GM13976 (cell line): ENCODE results near the gene NCR3LG1.

ENCODE experiments used
- DNase-seq: peaks from one replicate; pipeline ENCODE4 v3.0.0; 2012; ENCODE audit warnings: low spot score
- in situ Hi-C: fragments of 300-500 bp; cut with MboI; formaldehyde crosslinking; loops from one replicate; pipeline ENCODE4 v1.12.0; 2022; ENCODE audit warnings: low sequenced_read_pairs, mixed read lengths, inconsistent platforms; ENCODE audit not compliant: unreplicated experiment
- TF ChIP-seq, protein P1 (sequence below): IDR thresholded peaks from 2 replicates; pipeline ENCODE4 v1.5.1; 2012; ENCODE audit warnings: borderline replicate concordance, mild to moderate bottlenecking; ENCODE audit not compliant: insufficient read depth; ENCODE audit errors: extremely low read depth, missing control alignments, control extremely low read depth

The NCR3LG1 gene

DNA sequence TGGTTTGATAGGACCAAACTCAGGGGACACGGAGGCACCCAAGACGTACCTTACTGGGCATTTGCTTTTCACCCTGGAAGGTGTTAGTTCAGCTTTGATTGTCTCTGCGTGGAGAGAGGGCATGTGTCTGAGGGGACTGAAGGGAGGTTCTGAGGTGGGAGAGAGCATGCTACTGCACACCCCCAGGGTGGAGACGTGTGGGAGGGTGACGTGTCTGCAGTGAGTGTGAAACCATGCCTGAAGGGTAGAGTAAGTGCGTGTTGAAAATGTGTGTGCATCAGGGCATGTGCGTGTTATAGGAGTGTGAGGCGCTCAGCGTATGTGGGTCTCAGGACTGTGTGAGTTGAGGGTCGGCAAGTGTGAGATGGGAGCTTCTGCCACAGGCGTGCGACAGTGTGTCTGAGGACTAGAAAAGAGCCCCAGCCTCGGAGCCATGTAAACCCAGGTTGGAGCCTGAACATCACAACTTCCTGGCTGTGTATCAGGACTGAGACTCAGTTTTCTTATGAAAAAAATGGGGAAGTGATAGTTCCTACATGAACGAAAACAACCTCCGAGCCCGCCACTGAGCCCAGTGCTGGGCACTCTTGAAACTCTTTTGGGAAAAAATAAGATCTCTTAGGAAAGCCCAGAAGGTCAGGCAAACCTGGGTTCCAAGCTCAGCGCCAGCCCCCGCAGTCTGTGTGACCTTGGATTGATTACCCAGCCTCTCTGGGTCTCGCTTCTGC is 48.6 kb downstream of the NCR3LG1 start:
- no peak for DNase-seq
- in situ Hi-C loops: no loop called here
- TF ChIP-seq, protein P1, sequence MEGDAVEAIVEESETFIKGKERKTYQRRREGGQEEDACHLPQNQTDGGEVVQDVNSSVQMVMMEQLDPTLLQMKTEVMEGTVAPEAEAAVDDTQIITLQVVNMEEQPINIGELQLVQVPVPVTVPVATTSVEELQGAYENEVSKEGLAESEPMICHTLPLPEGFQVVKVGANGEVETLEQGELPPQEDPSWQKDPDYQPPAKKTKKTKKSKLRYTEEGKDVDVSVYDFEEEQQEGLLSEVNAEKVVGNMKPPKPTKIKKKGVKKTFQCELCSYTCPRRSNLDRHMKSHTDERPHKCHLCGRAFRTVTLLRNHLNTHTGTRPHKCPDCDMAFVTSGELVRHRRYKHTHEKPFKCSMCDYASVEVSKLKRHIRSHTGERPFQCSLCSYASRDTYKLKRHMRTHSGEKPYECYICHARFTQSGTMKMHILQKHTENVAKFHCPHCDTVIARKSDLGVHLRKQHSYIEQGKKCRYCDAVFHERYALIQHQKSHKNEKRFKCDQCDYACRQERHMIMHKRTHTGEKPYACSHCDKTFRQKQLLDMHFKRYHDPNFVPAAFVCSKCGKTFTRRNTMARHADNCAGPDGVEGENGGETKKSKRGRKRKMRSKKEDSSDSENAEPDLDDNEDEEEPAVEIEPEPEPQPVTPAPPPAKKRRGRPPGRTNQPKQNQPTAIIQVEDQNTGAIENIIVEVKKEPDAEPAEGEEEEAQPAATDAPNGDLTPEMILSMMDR: no peak

DNA sequence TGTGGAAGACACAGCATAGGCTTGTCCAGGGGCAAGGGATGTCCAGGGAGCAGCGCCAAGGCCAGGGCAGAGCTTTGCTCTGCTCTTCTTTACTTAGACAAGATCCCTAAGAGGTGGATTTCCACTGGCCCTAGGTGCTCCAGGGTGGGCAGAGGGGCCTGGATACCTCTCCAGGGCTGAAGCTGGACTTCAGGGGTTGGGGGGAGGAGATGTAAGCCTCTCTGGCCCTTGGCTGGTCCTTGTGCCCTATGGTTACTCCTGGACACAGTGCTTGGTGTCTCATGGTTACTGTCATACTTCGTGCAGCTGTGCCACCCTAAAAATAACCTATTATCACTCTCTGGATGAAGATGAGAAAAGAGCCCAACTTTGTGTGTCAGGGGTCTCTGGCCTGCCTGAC is 49.7 kb downstream of the NCR3LG1 start:
- no peak for DNase-seq
- in situ Hi-C loops: no loop called here
- TF ChIP-seq, protein P1: no peak

DNA sequence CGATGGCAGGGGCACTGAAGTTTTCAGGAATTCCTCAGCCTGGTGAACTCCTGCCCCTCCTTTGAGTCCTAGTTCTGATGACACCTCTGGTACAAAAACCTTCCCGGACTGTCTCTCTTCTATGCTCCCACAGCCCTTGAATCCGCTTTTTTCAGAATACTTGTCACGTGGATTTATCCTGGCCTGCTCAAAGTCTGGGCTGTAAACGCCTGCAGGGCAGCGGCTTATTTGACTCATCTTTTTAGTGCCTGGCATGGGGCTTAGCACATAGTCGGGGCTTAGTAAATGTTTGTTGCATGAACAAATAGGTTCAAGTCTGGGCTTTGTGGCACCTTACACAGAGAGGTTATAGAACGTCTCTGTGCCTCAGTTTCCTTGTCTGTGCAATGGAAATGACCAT is 50.2 kb downstream of the NCR3LG1 start:
- TF ChIP-seq, protein P1: no peak
- DNase-seq: no peak
- in situ Hi-C loops: no loop called here

DNA sequence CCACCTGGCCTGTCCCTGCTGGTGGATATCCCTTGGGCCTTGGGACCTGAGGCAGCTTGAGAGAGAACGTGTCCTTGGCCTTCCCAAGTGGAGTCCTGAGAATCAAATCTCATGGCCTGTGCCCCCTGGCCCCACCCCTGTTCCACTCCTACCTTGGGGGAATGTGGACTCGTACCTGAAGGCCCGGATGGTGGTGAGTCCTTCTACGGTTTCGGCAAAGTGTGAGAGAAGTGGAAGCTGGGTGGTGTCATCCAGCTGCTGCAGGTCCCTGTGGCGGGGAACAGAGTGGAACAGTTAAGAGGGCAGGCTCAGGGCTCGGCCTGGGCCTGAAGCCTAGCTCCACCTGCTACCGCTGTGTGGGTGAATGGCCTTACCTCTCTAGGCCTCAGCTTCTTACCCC is 50.9 kb downstream of the NCR3LG1 start:
- DNase-seq: no peak
- TF ChIP-seq, protein P1: no peak
- in situ Hi-C loops: no loop called here

DNA sequence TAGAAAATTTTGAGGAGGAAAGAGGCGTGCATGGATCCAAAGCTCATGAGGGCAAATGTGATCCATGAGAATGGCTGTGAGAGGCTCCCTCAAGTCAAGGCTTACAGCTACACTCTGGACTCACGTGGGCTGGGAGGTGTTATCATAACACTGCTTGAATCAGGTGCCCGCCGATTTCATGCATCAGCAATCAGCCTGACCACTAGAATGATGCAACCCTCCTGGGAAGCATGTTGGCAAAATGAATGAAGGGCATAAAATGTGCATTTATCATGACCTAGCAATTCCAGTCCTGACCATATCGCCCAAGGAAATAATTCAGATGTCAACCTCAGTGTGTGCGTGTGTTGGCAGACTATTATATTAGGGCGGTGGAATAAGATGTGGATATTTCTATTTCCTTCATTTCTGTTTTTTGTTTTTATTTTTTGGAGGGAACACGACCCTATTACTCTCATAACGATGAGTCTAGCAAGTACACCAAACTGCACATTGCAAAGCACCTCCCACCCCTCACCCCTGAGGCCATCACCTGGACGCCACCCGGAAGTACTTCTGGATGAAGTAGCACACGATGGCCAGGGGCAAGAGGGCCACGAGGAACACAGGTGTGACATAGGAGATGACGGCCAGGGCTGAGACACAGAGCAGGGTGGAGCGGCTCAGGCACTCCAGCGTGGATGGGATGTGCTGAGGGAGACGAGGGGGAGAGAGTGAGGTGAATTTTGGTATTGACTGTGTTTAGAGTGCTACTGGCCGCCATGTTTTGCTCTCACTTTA is 52.6 kb downstream of the NCR3LG1 start:
- in situ Hi-C loops: no loop called here
- TF ChIP-seq, protein P1: no peak
- DNase-seq: no peak

DNA sequence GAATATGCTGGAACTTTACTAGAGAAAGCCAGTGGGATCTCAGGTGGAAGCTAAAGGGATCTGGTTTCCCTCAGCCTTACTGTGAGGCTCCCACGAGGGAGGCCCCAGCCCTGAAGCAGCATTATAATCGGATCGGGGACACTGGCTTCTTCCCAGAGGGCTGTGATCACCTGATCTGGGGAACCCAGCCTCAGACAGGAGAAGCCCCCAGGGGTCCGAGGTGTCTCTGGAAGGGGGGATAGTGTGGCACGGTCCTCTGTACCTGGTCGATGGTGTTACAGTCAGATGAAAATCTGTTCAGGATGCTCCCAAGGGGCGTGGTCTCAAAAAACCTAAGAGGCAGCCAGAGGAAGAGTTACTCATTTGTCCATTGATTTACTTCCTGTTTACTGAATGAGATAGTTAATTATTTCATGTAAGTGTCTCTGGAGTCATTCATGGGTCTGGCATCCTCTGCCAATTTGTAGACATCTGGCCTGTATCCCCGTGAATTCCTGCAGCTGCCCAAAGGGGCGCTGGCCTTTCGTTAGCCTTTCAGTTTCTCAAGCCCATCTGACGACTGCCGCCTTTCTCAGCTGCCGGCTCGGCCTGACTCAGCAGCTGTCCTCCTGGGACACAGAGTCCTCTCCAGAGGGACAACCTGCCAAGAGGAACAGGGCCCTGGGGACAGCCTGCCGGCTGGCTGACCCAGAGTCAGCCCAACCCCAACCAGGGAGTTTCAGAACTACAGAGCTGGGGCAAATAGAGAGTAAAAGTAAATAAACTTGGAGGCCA is 53.8 kb downstream of the NCR3LG1 start:
- TF ChIP-seq, protein P1: no peak
- DNase-seq: no peak
- in situ Hi-C loops: no loop called here
